CD4-positive, alpha-beta T cell treated with Interferon alpha-2 for 1 hour (primary cell): ENCODE results near the gene GPSM1.

ENCODE experiments used
- DNase-seq, 2 donors: peaks; one replicate each; pipeline ENCODE4 v3.0.0-alpha.2; 2020 to 2022

The GPSM1 gene

DNA sequence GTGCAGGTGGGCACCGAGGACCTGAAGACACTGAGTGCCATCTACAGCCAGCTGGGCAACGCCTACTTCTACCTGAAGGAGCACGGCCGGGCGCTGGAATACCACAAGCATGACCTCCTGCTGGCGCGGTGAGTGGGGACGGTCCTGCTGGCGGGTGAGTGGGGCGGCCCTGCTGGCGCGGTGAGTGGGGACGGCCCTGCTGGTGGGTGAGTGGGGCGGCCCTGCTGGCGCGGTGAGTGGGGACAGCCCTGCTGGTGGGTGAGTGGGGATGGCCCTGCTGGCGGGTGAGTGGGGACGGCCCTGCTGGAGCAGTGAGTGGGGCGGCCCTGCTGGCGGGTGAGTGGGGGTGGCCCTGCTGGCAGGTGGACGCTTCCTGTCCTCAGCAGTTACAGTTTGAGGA lies 7.2 kb downstream of the GPSM1 start:
- no peak for DNase-seq

DNA sequence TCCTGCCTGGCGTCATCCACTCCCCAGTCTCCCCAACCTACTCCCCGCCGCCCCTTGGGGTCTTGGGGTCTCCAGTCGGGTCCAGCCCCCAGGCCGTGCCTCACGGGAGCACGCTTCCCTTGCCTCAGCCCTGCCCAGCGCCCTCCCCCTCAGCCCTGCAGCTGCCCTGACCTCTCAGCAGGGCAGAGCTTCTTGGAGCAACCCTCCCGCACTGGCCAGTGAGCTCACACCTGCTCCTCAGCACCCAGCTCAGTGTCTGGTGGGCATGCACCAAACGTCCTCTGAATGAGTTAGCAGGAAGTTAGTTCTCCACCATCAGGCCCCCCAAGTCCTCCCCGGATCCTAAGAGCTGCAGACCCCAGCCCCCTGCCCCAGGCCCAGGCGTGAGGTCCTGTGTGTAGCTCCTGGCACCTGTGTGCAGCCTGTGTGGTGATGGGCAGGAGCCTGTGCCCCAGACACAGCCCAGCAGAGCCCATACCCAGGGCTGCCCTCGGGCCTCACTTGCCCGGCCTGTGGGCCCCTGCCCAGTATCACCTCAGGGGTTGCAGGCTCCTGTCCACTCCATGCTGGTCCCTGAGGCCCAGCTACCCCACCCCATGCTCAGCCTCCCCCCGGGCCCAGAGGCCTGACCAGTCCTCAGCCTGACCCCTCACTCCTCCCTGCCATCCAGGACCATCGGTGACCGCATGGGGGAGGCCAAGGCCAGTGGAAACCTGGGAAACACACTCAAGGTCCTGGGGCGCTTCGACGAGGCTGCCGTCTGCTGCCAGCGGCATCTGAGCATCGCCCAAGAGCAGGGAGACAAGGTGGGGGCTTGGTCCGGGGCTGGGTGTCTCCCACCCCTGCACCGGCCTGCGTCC lies 8.2 kb downstream of the GPSM1 start:
- no peak for DNase-seq

DNA sequence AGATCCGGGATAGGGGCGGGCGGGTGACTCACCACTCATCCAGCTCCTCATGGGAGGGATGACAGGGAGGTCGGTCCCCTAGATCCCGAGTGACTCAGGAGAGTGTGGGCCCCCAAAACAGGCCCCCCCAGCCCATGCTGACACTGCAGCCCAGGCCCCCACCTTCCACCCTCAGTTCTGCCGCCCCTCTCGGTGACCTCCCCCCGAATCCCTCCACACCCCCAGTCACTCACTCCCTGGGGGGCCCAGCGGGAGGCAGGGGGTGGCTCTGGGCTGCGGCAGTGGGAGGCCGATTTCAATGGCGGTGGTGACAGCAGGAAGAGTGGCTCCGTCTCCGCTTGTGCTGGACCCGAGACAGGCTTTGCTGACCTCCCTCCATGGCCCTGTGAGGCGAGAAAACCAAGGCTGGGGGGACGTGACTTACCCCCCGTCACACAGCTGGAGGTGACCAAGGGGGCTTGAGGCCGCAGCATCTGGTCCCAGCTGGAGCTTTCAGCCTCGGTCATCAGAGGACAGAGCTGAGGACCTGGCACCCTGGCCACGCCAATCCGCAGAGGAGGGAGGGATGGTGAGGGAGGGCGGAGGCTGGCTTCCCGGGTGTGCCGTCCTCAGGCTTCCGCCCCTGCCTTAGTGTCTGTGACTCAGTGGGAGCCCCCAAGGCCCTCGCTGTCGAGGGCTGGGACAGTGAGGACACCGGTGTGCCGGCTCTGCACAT lies 9.0 kb downstream of the GPSM1 start:
- DNase-seq: no peak

DNA sequence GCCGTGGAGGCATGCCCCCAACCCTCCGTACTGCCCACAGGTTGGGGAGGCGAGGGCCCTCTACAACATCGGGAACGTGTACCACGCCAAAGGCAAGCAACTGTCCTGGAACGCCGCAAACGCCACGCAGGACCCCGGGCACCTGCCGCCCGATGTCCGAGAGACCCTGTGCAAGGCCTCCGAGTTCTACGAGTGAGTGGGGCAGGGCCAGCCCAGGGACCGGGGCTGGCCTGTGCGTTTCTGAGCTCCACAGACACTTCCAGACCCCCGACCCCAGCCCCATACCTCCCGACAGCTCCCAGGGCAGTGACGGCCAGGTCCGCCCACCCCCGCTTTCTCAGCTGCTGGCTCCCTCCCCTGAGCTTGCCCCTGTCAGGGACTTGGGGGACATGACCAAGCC lies 9.5 kb downstream of the GPSM1 start:
- no peak for DNase-seq

DNA sequence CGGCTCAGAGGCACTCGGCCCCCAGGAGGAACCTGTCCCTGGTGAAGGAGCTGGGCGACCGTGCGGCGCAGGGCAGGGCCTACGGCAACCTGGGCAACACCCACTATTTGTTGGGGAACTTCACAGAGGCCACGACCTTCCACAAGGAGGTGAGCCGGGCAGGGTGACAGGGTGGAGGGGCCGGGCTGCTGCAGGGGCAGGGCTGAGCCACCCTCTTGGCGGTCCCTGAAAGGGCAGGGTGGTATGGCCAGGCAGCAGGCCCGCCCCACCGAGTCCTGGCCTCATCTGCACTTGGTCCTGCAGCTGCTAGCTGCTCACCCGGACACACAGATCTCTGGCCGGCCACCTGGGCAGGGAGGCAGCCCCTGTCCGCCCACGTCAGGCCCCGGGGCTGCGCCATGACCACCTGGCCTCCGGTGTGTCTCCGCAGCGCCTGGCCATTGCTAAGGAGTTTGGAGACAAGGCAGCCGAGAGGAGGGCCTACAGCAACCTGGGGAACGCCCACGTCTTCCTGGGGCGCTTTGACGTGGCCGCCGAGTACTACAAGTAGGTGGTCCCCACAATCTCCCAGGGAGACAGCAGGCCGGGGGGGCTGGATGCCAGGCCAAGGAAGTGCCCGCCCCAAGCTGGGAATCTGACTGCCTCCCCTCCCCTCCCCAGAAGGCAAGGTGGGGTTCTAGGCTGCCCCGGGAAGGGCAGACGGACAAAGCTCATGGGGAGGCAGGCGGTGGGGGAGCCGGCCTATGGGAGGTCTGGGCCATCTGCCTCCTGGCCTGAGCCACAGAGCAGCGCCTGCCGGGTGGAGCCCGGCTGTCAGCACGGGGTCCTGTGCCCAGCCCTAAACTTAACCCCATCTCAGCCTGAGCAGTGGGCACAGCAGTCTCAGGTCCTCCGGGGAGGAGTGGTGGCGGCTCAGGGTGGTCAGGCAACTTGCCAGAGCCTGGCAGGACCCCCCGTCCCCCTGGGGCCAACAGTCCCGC lies 10.4 kb downstream of the GPSM1 start:
- DNase-seq: no peak

DNA sequence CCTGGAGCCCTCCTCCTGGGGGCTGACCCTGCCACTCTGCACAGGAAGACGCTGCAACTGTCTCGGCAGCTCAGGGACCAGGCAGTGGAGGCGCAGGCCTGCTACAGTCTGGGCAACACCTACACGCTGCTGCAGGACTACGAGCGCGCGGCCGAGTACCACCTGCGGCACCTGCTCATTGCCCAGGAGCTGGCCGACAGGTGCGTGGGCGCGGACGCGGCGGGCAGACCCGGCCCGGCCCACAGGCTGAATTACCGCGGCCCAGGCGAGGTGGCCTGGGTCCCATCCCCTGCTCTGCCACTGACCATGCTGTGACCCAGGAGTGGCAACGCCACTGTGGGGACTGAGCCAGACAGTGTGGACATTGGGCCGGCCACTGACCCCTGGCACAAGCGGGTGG lies 11.2 kb downstream of the GPSM1 start:
- no peak for DNase-seq

DNA sequence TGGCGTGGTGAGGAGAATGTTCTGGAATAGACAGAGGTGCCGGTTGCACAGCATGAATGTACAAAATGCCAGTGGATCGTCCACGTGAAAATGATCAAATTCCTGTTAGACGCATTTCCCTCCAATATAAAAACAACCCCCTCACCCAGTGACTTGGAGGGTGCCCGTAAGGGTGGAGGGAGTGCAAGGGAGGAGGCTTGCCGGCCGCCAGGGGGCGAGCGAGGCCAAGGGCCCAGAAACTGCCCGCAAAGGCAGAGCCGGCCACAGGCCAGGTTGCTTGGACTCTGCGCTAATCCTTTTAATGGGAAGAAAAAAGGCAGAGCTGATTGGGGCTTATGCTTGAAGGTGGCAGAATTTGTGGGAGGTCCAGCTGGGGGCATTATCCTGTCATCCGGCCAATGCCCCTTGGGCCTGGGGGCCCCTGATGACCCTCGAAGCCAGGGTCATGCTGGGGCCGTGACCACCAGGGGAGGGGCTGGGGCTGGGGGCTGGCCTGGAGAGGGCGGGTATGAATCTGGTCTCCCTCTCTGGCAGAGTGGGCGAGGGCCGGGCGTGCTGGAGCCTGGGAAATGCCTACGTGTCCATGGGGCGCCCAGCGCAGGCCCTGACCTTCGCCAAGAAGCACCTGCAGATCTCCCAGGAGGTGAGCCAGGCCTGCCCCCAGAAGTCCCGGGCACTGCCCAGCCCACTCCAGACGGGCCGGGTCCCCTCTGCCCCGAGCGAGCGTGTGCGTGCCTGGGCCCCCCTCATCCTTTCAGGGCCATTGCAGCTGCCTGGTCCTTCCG lies 12.0 kb downstream of the GPSM1 start:
- peak; percentile 34 to 46 for DNase-seq

DNA sequence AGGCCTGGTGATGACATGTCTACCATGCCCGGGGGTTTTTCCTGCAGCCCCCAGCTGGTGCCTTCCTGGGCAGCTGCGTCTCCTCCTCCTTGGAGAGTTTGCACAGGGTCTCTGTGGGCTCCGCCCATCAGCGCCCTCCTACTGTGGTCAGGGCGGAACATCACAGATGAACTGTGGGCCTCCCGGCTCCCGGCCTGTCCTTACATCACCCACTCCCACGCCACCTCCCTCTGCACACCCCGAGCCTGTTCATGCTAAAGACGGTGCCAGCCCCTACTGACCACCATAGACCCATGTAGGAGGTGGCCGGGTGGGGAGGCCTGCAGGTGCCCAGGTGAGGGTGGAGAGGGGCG lies 12.6 kb downstream of the GPSM1 start:
- DNase-seq: no peak

DNA sequence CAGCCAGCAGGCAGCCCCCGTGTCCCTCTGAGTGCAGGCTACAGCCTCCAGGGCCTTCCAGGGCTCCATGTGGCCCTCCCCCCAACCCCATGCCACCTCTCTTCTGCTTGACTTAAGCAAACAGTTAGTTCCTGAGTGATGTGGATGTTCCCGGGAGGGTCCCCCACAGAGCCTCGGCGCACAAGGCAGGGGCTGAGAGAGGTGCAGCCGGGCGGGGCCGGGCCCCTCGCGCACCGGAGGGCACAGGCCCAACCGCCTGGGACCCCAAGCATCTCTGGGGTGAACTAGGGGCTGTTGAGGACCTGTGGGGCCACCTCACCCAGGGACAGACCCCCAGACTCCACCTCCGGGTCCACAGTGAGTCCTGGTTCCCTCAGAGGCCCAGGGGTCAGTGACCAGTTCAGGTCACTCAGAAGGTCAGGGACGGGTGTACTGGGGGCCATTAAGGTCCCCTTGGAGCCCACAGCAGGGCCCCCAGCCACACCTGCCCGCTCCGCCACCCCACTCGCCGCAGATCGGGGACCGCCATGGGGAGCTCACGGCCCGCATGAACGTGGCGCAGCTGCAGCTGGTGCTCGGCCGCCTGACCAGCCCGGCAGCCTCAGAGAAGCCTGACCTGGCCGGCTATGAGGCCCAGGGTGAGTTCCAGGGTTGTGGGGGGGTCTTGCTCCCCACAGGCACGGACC lies 13.2 kb downstream of the GPSM1 start:
- no peak for DNase-seq

DNA sequence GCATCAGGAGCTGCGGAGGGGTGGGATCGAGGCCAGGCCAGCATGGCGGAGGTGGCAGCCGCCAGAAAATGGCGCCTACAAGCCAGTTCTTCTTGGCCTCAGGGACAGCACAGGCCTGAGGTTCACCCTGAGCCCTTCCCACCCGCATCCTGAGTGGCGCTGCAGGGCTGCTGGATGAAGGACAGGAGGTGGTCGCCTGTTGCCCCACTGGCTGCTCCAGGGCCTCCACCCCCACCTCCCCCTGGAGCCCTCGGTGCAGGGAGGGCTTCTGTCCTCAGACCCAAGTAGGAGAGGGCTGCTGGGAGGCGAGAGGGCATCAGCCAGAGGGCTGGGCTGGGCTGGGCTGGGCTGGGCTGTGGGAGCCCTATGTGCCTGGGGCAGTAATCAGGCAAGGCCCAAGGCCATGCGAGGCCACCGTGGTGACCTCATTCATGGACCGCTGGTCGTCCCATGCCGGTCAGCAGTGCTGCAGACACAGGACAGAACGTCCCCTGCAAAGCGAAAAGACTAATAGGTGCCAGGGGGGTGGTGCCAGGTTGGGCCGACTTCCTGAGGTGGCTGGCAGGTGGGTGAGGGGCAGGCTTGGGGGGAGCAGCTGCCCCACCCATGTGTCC lies 13.8 kb downstream of the GPSM1 start:
- DNase-seq: no peak

DNA sequence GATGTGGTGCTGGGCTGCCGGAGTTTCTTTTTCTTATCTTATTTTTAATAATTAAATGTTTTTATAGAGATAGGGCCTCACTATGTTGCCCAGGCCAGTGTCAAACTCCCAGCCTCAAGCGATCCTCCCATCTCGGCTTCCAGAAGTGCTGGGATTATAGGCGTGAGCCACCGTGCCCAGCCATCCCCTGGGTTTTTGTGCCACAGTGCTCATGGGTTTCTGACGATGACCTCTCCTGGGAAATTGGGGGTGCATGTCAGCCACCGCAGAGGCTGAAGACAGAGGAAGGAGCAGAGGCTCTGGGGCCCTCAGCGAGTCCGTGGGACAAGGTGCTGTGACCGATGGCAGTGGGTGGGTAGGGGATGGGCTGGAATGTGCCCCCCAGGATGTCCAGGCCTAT lies 14.4 kb downstream of the GPSM1 start:
- no peak for DNase-seq

DNA sequence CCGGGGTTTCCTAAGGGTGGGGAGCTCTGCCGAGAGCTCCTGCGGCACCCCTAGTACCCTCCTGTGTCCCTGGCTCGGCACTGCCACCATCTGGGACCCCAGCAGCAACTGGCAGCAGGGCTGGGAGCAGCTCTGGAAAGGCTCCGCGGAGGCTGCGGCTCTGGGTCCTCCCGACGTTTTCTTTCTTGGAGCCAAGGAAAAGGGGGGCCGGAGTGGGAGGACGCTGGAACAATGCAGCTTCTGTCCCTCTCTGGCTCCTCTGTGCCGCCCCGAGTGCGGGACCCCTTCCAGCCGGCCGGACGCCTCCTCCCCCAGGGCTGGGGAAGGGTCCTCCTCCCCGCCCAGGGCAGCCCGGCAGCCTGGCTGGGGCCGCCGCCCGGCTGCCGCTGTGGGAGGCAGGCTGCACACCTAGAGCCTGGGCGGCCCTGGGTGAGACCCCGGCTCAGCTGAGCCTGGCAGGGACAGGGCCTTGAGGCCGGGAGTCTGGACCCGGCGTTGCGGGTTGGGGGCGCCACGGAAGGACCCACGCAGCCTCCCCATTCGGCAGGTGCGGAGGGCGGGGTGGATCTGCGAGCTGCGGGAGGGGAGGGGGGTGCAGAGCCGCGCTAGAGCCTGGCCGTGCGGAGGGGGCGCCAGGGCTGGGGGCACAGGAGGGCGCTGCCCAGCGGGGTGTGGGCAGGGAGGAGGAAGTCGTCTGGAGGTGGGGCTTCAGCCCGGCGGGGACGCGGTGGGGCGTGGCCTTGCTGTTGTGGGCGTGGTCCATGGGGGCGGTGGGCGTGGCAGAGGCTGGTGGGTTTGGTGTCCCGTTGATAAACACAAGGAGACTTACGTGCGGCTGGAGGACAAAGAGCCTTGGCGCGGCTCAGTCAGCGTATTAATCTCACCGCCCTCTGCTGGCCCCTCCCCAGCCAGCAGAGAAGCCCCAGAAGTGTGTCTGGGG lies 15.1 kb downstream of the GPSM1 start:
- DNase-seq: peak; percentile 44 to 69

DNA sequence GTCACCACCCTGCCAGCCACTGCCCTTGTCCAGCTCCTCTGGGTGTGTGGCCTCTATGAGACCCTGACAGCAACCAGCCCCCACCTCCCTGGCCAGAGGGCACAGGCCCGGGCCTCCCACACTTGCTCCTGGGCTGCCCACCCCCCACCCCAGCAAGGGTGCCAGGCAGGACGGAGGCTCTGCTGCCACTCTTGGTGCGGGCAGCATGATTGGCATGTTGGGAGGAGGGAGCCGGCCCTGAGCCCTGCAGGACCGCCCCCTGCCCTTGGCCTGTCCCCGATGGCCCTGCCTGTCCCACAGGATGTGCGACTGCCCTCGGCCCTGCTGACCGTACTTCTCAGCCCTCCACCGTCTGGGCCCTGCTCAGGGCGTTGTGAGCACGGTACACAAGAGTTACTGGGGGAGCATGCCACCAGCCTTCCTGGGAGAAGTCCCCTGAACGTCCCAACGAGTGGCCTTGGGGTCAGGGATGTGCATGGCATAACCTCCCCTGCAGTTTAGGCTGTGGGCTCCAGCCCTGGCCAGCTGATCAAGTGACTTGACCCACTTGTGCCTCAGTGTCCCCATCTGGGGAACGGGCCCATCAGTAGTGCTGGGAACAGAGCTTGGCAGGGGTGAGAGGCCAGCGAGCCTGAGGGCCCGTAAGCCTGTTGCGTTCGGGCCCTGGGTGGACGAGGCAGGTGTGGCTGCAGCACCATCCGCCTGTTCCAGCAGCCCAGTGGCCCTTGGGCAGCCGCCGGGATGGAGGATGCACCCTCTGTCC lies 16.0 kb downstream of the GPSM1 start:
- no peak for DNase-seq

DNA sequence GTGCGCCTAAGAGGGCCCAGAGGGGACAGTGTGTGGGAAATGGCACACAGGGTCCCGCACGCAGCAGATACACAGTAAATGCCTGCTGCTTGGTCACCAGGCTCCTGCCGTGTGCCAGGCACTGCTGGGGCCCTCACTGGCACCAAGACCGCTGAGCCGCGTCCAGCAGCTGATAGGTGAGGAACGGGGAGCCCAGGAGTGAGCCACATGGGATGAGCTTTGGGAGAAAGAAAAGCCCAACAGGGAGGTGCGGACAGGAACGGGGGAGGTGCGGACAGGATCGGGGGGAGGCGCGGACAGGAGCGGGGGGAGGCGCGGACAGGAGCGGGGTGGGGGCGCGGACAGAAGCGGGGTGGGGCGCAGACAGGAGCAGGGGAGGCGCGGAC lies 16.5 kb downstream of the GPSM1 start:
- no peak for DNase-seq

DNA sequence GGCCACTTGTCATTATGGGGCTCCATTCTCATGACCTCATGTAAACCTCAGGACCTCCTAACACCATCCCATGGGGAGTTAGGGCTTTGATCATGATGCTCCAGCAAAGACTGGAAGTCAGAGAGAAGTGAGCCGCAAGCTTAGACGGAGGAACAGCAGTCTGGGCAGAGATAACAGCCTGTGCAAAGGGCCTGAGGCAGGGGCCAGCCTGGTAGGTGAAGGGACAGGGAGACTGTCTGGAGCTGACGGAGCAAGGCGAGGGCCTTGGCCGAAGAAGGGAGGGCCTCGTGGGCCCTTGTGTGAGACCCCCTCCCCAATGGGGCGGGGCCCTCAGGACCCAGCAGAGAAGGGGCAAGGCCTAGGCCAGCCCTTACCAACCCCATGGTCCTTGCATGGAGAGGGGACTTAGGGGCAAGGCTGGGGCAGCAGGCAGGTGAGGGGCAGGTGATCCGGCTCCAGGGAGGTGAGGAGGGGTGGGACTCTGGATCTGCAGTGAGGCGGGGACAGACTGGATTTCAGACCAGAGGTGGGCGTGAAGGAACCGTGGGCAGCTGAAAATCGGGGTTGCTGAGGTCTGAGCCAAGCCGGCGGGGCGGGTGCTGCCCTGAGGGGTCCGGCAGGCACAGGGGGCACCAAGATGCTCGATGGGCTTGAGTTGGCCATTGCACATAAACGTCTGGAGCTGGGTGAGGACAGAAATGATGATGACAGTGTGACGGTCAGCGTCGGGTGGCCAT lies 17.4 kb downstream of the GPSM1 start:
- no peak for DNase-seq

DNA sequence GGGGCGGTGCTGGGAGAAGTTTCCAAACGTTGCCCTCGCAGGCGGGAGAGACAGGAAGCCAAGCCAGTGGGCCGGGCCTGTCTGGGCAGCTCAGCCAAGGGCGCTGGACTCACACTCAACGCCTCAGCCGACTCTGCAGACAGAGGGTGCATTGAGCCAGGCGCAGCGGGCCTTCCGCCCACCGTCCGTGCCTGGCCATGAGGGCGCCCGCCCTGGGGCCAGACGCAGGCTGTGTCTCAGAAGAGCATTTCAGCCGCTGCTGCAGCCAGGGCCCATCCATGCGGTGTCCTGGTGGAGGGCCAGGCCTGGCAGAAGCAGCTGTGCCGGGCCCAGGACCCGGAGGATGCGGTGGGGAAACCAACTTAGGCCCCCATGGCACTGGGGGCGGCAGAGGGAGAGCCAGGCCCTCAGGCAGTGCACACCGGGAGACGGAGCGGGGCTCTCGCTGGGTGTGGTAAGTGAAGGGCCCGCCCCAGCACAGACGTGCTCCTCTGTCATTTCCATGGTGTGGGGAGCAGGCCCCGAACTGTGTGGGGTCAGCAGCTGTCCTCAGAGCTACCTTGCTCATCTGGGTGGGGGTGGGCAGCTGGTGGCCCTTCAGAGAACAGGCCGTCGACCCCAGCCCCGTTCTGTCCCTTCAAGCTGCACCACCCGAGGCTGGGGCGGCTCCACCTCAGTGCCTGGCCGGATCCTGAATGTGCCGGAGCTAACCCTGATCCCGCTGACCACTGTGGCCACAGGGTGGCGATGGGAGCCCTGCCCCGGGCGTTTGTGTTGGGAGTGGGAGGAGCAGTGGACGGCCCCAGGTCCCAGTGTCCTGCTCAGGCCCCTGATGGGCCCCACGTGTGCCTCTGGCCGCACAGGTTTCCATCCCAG lies 18.2 kb downstream of the GPSM1 start:
- DNase-seq: no peak

DNA sequence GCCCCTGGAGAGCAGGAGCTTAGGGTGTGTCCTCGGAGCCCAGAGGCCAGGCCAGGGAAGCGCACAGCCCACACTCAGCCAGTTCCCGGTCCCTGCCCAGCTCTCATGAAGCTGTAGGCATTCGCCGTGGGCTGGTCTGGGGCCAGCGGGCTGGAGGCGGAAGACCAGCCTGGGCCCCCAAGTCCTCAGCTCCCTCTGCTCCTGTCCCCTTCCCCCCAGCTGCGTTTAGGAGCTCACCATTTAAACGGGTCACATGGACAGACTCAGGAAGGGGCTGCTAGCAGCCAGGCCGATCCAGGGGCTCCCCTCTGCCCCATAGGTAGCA lies 18.8 kb downstream of the GPSM1 start:
- no peak for DNase-seq

DNA sequence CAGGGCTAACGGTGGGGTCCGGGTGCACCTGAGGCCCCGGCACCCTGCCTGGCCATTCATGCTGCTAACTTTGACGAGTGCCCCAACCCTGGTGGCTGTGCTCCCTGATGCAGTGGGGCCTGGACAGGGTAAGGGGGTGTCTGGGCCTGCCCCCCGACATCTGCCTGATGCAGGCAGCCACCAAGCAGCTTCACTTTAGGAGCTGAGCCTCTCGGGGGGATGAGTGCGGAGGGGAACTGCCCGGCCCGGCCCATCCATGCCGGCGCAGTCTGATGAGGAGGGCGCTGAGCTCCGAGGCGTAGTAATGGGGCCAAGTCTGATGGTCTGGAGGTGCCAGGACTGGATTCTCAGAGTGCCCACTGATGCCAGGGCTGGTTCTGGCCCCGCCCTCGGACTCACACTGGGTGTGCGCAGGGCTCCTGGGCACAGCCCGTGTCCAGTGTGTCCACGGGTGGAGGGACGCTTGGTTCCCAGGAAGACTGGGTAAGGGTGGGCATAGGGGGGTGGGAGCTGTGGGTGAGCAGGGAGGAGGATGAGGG lies 19.7 kb downstream of the GPSM1 start:
- no peak for DNase-seq
